H1 (cell line): ENCODE measurements around the gene SLC5A9.

Source experiments
- CTCF ChIP-seq, 3 experiments: IDR thresholded peaks; 1 replicate in 2 of 3; 2 replicates in 1 of 3; pipeline versions ENCODE4 v1.5.1 to v1.6.1; 2011; ENCODE audit warnings: low read length in 3 of 3, mild to moderate bottlenecking in 3 of 3, inconsistent platforms in 2 of 3, low read depth in 1 of 3, moderate library complexity in 1 of 3; ENCODE audit not compliant: insufficient read depth in 1 of 3; ENCODE audit errors: control extremely low read depth in 1 of 3
- E2F6 ChIP-seq: IDR thresholded peaks from 2 replicates; pipeline ENCODE4 v1.6.1; 2012; ENCODE audit warnings: inconsistent platforms
- EGR1 ChIP-seq: IDR thresholded peaks from 2 replicates; pipeline ENCODE4 v1.6.1; 2011; ENCODE audit warnings: low read depth, low read length, borderline replicate concordance
- POLR2AphosphoS5 ChIP-seq: IDR thresholded peaks from 2 replicates; pipeline ENCODE4 v1.6.1; 2011; ENCODE audit warnings: low read depth, low read length
- RAD21 ChIP-seq, 2 experiments: IDR thresholded peaks in 1 of 2; conservative IDR thresholded peaks in 1 of 2; 2 replicates each; pipeline ENCODE4 v1.6.1; 2011; ENCODE audit warnings: low read depth in 2 of 2, low read length in 2 of 2, improper control_type of control experiment in 1 of 2, inconsistent platforms in 1 of 2, mild to moderate bottlenecking in 1 of 2, moderate library complexity in 1 of 2
- RBBP5 ChIP-seq: IDR thresholded peaks from 2 replicates; pipeline ENCODE4 v1.7.1; 2012; ENCODE audit warnings: low read depth, mild to moderate bottlenecking, inconsistent platforms, low read length, moderate library complexity, borderline replicate concordance
- SIRT6 ChIP-seq: IDR thresholded peaks from one replicate; pipeline ENCODE4 v1.7.1; 2012; ENCODE audit warnings: low read length, inconsistent platforms

GRCh38 chr1:48229317-48229716, 6.8 kb downstream of the SLC5A9 start:
- TF ChIP-seq E2F6 (no peak), EGR1 (no peak), RAD21 (IDR thresholded peaks at IDR 0.05 in 1 of 2, conservative IDR thresholded peaks at IDR 0.05 in 1 of 2; ENCODE audit: low read depth in 2 of 2, low read length in 2 of 2) (no peak), POLR2AphosphoS5 (no peak), RBBP5 (no peak), SIRT6 (no peak), CTCF (IDR thresholded peaks at IDR 0.05; ENCODE audit: control extremely low read depth in 1 of 3, insufficient read depth in 1 of 3, low read depth in 1 of 3, low read length in 3 of 3) (no peak)
